Stomach (tissue), 9 donors: ENCODE results near the gene ERCC4. TPM values are rescaled to one million over a fixed set of nuclear protein-coding genes. Genes with fewer than 3 reads are reported as not detected.

Experiments
- DNase-seq, 2 donors: peaks; one replicate each; pipeline versions ENCODE4 v3.0.0 to v3.0.0-alpha.2; 2013 to 2019
- H3K27ac ChIP-seq, 5 donors: fragments of 200-600 bp in 4 of 5; sonication (generic) in 4 of 5; one replicate each; pipeline ENCODE4 v1.5.1; 2013 to 2019; ENCODE audit warnings: mild to moderate bottlenecking in 1 of 5, moderate library complexity in 1 of 5
- H3K27me3 ChIP-seq, 3 donors: fragments of 200-600 bp; sonication (generic); one replicate each; pipeline ENCODE4 v1.5.1; 2017 to 2019; ENCODE audit warnings: mixed run types in 1 of 3
- H3K36me3 ChIP-seq, 4 donors: fragments of 200-600 bp; sonication (generic); 1 replicate in 3 of 4; 2 replicates in 1 of 4; pipeline ENCODE4 v1.5.1; 2016 to 2019
- H3K4me1 ChIP-seq, 4 donors: fragments of 200-600 bp; sonication (generic); one replicate each; pipeline ENCODE4 v1.5.1; 2016 to 2019
- H3K4me3 ChIP-seq, 4 donors: fragments of 200-600 bp; sonication (generic) in 3 of 4; one replicate each; pipeline ENCODE4 v1.5.1; 2016 to 2019; ENCODE audit warnings: mild to moderate bottlenecking in 1 of 4
- H3K9me3 ChIP-seq, 4 donors: fragments of 200-600 bp; sonication (generic); one replicate each; pipeline ENCODE4 v1.5.1; 2016 to 2019
- CTCF ChIP-seq, 7 experiments: fragments of 450-650 bp in 4 of 7; fragments of 200-600 bp in 3 of 7; sonication (generic) in 3 of 7; IDR thresholded peaks; one replicate each; pipeline ENCODE4 v1.5.1; 2016 to 2019; ENCODE audit warnings: antibody characterized with exemption in 7 of 7, control low read depth in 2 of 7, mild to moderate bottlenecking in 1 of 7
- EP300 ChIP-seq: sonication (generic); formaldehyde crosslinking; IDR thresholded peaks from one replicate; pipeline ENCODE4 v1.6.1; 2017; ENCODE audit warnings: antibody characterized with exemption
- POLR2A ChIP-seq, 4 donors: fragments of 450-650 bp; IDR thresholded peaks; one replicate each; pipeline ENCODE4 v1.6.1; 2016; ENCODE audit warnings: antibody characterized with exemption in 4 of 4, control low read depth in 2 of 4, mild to moderate bottlenecking in 1 of 4, moderate library complexity in 1 of 4
- POLR2AphosphoS5 ChIP-seq, 3 donors: sonication (generic); formaldehyde crosslinking; IDR thresholded peaks; one replicate each; pipeline ENCODE4 v1.6.1; 2016; ENCODE audit warnings: antibody characterized with exemption in 3 of 3
- WGBS, 5 donors: extraction: QIAGEN DNeasy Blood & Tissue Kit in 3 of 5; methylation state at CpG; one replicate each; pipeline versions ENCODE4 v1.1.5 to v1.1.7; 2013 to 2018; 5-methylcytosine and 5-hydroxymethylcytosine counted together
- intact Hi-C: fragments of 100-400 bp; cut with DNase I; formaldehyde crosslinking; loops from one replicate; pipeline ENCODE4 v1.15.1; 2023; ENCODE audit warnings: low total_unique reads
- polyA plus RNA-seq, 3 donors: library from polyadenylated mRNA; stranded (reverse); fragments of 200-250 nt; gene quantifications; one replicate each; pipeline ENCODE4 v1.2.3, GENCODE V29; 2013
- total RNA-seq, 5 donors: library from RNA; depleted of rRNA; stranded (reverse); fragments of >200 nt; gene quantifications; one replicate each; pipeline versions ENCODE4 v1.1.0 to v1.2.3, GENCODE V29; 2014 to 2016
- donor health status: healthy with polysubstance abuse.
- donor health status: Bipolar disorder and iron deficiency.
- donor health status: healthy.

The ERCC4 gene
- total and polyA plus RNA-seq, 8 donors = 1.2 to 45.8 (median 7.7) TPM

- DNase-seq = no peak
- Histone ChIP-seq H3K27ac (no peak overlapping the region), H3K36me3 (no peaks in the 10 kb centered on the region), H3K27me3 (no peaks in the 10 kb centered on the region), H3K4me3 (no peak overlapping the region), H3K9me3 (peaks cover 0 to 6% (median 2%) of the 10 kb centered on the region in 4 donors), H3K4me1 (no peaks in the 10 kb centered on the region)
- WGBS, 5 donors = 83 to 97% (median 92%) methylated on average over 1 to 3 of the region's 3 CpGs
- TF ChIP-seq EP300 (no peak), CTCF (IDR thresholded peaks at IDR 0.05) (no peak), POLR2A (IDR thresholded peaks at IDR 0.05) (no peak), POLR2AphosphoS5 (IDR thresholded peaks at IDR 0.05) (no peak)
- intact Hi-C loops = no loop called here
Measured at GRCh38 chr16:13969711-13970110, 49.8 kb downstream of the ERCC4 start.

- intact Hi-C loops = no loop called here
- no peaks in the 10 kb centered on the region for H3K36me3 ChIP-seq
Measured at GRCh38 chr16:13970708-13971422, 50.9 kb downstream of the ERCC4 start.

GRCh38 chr16:13973321-13974023, 53.5 kb downstream of the ERCC4 start:
- intact Hi-C loops = no loop called here
- no peak overlapping the region for H3K4me3 ChIP-seq
- no peak overlapping the region for H3K27ac ChIP-seq
- WGBS, 5 donors = 86 to 95% (median 92%) methylated on average over 9 of the region's 9 CpGs
- TF ChIP-seq EP300 = no peak
- TF ChIP-seq CTCF (IDR thresholded peaks at IDR 0.05) = no peak
- no peak for TF ChIP-seq POLR2AphosphoS5 (IDR thresholded peaks at IDR 0.05)
- no peak for TF ChIP-seq POLR2A (IDR thresholded peaks at IDR 0.05)
- DNase-seq = no peak
- no peaks in the 10 kb centered on the region for H3K4me1 ChIP-seq
- H3K36me3 ChIP-seq = no peaks in the 10 kb centered on the region
- peaks cover 0 to 5% (median 2%) of the 10 kb centered on the region in 4 donors for H3K9me3 ChIP-seq
- H3K27me3 ChIP-seq = no peaks in the 10 kb centered on the region

More at GRCh38 chr16:13970708-13971422, 50.9 kb downstream of the ERCC4 start:
- Histone ChIP-seq H3K27me3 (no peaks in the 10 kb centered on the region), H3K9me3 (peaks cover 0 to 6% (median 2%) of the 10 kb centered on the region in 4 donors), H3K4me3 (no peak overlapping the region), H3K4me1 (no peaks in the 10 kb centered on the region), H3K27ac (no peak overlapping the region)
- no peak for DNase-seq
- TF ChIP-seq POLR2A (IDR thresholded peaks at IDR 0.05) = no peak
- TF ChIP-seq POLR2AphosphoS5 (IDR thresholded peaks at IDR 0.05) = no peak
- TF ChIP-seq CTCF (IDR thresholded peaks at IDR 0.05) = no peak
- no peak for TF ChIP-seq EP300

- intact Hi-C loops = no loop called here
- H3K27me3 ChIP-seq = no peaks in the 10 kb centered on the region
Measured at GRCh38 chr16:13977177-13977576, 57.2 kb downstream of the ERCC4 start.

More at GRCh38 chr16:13977177-13977576, 57.2 kb downstream of the ERCC4 start:
- Histone ChIP-seq H3K27ac (no peak overlapping the region), H3K4me3 (no peak overlapping the region), H3K4me1 (no peaks in the 10 kb centered on the region), H3K36me3 (no peaks in the 10 kb centered on the region), H3K9me3 (peaks cover 0 to 14% (median 5%) of the 10 kb centered on the region in 4 donors)
- 90 to 95% (median 91%) methylated on average over 6 of the region's 6 CpGs for WGBS, 5 donors
- TF ChIP-seq CTCF (IDR thresholded peaks at IDR 0.05) (no peak), POLR2AphosphoS5 (IDR thresholded peaks at IDR 0.05) (no peak), POLR2A (IDR thresholded peaks at IDR 0.05) (no peak), EP300 (no peak)
- no peak for DNase-seq
